Kidney epithelial cell (primary cell): ENCODE data around the gene NPAS4. TPM values are rescaled to one million over a fixed set of nuclear protein-coding genes. Genes with fewer than 3 reads are reported as not detected.
"Not testable (repeated sequence)": the region's sequence is repeated elsewhere in the genome, so short reads cannot be mapped to it uniquely, and the experiment has no call there.

Experiments
- DNase-seq: peaks from one replicate; pipeline ENCODE4 v3.0.0-alpha.2; 2010; ENCODE audit warnings: low read depth
- H3K27me3 ChIP-seq: 2 replicates; pipeline ENCODE4 v1.6.0; 2011; ENCODE audit warnings: low read length; ENCODE audit not compliant: control insufficient read depth, insufficient read depth
- H3K36me3 ChIP-seq: 2 replicates; pipeline ENCODE4 v1.5.1; 2011; ENCODE audit warnings: low read length; ENCODE audit not compliant: control insufficient read depth, insufficient read depth
- H3K4me3 ChIP-seq: 2 replicates; pipeline ENCODE4 v1.5.1; 2011; ENCODE audit warnings: low read depth, mild to moderate bottlenecking, control low read depth, low read length
- CTCF ChIP-seq: IDR thresholded peaks from 2 replicates; pipeline ENCODE4 v1.5.1; 2011; ENCODE audit warnings: mild to moderate bottlenecking, moderate library complexity, low read length, control low read depth, inconsistent platforms; ENCODE audit not compliant: insufficient read depth, poor library complexity, severe bottlenecking
- total RNA-seq: library from RNA; depleted of rRNA; stranded (reverse); fragments of >200 nt; gene quantifications from 2 replicates; pipeline ENCODE4 v1.2.3, GENCODE V29; 2015

Gene NPAS4
- total RNA-seq, 1 donor from 2014 or later, result not detected

- peaks cover 3% of the 10 kb centered on the region for H3K36me3 ChIP-seq
- H3K4me3 ChIP-seq, result no peak overlapping the region
- no peaks in the 10 kb centered on the region for H3K27me3 ChIP-seq
- TF ChIP-seq CTCF, result no peak
- DNase-seq, result no peak
Measured at GRCh38 chr11:66432597-66432996, 11.8 kb downstream of the NPAS4 start.

- no peak for TF ChIP-seq CTCF
- Histone ChIP-seq H3K4me3 (peak overlapping the region; percentile 72), H3K36me3 (peaks cover 3% of the 10 kb centered on the region), H3K27me3 (no peaks in the 10 kb centered on the region)
- DNase-seq, result no peak
Measured at GRCh38 chr11:66437979-66438503, 17.2 kb downstream of the NPAS4 start.

GRCh38 chr11:66438504-66439466 is 17.9 kb downstream of the NPAS4 start, which contains the start of gene MRPL11:
Gene MRPL11 (minus strand): TSS chr11:66438848. CDS start chr11:66438754, 94 bp downstream.
- peak; percentile 72 for TF ChIP-seq CTCF
- Histone ChIP-seq H3K4me3 (peak within 1 kb of the TSS; percentile 72), H3K36me3 (peaks cover 3% of the 10 kb centered on the region), H3K27me3 (no peaks in the 10 kb centered on the region)
- peak; percentile 70 for DNase-seq

GRCh38 chr11:66440101-66440939 is 19.5 kb downstream of the NPAS4 start:
- H3K27me3 ChIP-seq, H3K4me3 ChIP-seq, H3K36me3 ChIP-seq, DNase-seq: not testable (repeated sequence)

- not testable (repeated sequence) for H3K36me3 ChIP-seq, H3K27me3 ChIP-seq, H3K4me3 ChIP-seq, DNase-seq
Measured at GRCh38 chr11:66440940-66441282, 20.1 kb downstream of the NPAS4 start.

GRCh38 chr11:66443602-66444001 is 22.8 kb downstream of the NPAS4 start:
- no peaks in the 10 kb centered on the region for H3K36me3 ChIP-seq
- no peak overlapping the region for H3K4me3 ChIP-seq
- no peaks in the 10 kb centered on the region for H3K27me3 ChIP-seq
- TF ChIP-seq CTCF, result no peak
- no peak for DNase-seq
